Measurements from ENCODE around the gene VPS26C.
A peak's percentile ranks its signal among the peaks of the same experiment; 100 is the strongest.

Gene VPS26C

GRCh38 chr21:37263827-37264600 is 3.1 kb downstream of the VPS26C start:
- no peak for DNase-seq

DNA sequence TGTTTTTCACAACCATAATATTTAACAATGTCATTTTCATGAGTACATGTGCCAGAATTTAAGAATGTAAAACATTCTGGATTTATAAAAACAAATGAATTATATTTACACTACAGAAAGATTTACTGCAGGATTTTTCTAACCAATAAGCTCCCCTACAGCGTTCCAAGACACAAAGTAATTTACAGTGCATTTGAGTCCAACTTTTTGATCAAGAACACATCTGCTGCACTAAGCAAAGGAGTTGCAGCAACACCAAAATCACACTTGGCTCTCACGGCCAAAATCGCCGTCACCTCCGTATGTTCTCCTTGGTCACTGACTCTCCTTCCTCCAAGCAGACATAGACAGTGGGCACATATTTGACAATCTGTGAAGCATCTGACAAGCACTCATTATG is 7.7 kb downstream of the VPS26C start:
- no peak for DNase-seq

DNA sequence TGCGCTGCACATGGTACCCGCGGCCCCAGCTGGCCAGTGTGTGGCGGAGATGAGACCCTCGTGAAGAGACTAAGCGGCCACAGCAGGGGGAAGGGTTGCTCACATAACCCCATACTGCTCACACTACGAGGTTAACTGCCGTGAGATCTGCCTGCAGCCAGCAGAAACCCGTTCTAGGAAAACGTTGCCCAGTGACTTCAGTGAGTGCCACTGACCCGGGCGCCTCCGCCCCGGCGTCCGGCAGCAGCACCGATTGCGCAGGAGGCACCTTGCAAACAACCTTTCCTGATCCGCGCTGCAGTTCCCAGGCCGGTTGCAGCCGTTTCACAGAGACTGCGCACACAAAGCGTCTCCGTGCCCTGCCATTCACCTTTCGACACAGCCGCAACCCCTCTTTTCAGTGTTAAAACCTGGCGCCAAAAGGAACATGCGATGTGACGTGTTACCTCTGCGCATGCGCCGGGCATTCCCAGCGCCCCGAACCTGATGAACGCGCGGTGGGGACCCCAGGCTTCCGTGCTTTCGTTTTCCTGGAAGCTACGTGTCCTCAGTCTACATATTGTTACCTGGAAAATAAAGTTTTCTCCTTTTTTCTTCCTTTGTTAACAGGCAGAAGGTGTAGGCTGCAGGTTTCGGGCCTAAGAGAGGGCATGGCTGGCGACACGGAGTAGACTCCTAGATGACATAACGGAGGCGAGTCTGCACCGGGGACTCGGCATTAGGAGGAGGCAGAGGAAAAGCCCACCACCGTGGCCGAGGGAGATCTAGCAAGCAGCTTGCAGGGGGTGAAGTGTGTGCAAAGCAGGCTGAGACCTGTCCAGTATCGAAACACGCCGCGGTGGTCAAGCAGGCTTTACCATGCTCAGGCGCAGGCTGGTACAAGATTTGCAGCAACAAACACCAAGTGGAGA is 8.9 kb downstream of the VPS26C start:
- DNase-seq, result no peak

DNA sequence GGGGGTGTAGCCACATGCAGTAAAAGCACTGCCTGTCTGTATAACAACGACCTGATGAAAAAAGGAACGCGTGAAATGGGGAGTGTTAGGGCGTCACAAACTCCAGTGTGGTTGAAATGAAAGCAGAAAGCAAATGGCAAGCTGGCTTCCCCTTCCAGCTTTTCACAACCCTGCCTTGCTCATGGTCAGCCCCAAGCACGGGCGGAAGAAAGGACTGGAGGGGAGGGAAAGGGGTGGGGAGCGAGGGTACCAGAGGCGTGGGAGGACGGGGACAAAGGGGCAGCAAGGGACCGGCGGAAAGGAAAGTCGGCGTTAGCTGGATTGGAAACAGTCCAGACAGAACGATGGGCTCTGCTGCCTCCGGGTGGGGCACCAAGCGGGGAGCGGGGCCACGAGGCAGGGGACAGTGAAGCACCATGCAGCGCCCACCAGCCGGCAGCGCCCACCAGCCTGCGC is 9.6 kb downstream of the VPS26C start:
- DNase-seq, result no peak

DNA sequence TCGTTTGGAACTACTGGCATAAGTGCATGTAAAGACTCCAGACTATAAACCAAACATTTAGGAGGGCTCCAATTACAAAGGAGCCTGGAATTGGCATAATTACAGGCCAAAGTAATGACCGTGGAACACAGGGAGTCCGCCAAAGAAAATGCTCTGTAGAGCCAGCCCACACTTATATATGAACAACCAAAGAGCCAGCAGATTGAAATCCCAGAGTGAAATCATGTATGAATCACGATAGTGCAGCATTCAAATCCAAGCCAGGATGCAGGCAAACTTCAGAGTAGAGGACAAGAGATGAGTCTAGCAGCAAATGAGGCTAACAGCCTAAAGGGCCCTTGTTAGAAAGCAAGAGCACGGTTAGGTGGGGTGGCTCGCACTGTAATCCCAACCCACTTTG is 13.1 kb downstream of the VPS26C start:
- no peak for DNase-seq

GRCh38 chr21:37251294-37251634 is 15.9 kb downstream of the VPS26C start:
- DNase-seq, result no peak

DNA sequence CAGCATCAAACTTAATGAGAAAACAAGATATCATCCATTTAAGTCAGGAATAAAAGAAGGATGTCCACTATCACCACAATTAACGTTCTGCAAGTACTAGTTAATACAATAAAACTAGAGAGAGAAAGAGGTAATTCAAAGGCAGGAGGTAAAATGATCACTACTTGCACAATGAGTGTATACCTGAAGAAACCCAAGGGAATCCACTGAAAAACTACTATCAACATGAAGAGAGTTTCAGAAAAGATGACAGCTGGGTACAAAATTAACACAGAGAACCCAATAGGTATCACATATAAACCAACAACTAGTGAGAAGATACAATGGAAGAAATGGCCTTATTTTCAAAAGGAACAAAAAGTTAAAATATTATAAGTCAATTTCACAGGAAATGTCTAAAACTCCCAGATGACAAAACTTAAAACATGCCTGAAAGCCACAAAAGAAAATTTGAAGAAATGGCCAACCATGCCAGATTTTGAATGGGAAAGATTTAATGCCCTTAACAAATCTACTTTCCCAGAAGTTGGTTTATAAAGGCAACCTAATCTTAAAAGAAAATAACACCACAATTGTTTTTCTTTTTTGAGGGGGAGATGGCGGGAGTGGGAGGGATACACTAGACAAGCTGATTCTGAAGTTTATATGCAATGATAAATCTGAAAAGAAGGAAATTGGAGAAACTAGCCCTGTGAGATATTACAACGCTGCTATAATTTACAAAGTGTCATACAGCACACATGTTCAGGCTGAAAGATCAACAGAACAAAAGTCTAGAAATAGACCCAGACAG is 17.8 kb downstream of the VPS26C start:
- DNase-seq, result no peak

DNA sequence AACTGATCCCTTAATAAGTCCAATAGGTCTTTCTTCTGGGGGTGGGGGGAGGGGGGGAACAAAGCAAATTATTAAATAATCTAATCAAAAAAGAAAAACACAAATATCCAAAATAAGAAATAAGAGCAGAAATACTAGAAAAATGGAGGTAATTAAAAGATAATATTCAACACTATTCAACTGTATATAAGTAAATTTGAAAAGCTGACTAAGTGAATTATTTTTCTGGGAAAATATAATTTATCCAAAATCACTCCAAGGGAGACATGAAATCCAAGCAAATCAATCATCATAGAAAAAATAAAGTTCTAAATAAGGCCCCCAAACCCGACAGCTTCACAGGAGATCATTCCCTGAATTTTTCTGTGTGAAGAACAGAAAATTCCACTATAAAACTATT is 18.8 kb downstream of the VPS26C start:
- no peak for DNase-seq

DNA sequence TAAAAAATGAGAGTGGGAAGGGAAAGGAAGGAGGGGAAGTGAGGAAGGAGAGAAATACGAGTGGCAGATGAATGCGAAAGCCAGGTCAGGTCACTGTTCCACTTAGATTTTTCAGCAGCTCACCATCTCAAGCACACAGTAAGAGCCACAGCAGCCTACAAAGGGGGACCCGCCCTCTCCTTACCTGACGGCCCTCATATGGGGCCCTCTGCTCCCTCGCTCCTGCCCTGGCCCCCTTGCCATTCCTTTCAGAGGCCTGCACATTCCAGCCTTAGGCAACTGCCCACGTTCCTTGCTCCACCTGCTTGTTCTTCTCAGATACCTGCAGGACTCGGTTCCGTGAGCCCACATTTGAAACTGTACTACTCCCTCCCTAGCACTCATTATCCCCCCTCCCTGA is 22.0 kb downstream of the VPS26C start:
- DNase-seq, result no peak

DNA sequence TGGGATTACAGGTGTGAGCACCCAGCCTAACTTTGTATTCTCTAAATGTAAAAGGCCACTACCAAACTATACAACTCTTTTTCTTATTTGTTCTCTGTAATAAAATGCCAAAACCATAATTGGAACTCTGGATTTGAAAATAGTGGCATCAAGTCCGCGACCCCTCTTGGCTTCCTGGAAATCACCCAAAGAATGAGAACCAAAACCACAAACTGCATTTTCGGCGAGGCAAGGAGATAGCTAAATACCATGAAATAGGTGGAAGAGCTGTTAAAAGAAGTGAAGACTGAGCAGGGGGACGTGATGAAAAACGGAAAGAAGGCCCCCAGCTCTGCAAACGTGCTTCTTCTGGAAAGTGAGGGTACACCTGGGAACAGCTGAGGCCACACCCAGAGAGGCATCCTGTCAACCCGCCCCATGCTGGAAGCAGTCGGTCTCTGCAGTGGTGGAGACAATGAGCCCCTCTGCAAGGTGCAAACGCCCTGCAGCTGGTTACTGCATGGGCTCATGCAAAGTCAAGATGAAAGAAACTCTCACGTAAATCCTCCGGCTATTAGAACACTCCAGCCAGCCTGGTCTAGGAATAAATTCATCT is 22.5 kb downstream of the VPS26C start:
- DNase-seq, result no peak

DNA sequence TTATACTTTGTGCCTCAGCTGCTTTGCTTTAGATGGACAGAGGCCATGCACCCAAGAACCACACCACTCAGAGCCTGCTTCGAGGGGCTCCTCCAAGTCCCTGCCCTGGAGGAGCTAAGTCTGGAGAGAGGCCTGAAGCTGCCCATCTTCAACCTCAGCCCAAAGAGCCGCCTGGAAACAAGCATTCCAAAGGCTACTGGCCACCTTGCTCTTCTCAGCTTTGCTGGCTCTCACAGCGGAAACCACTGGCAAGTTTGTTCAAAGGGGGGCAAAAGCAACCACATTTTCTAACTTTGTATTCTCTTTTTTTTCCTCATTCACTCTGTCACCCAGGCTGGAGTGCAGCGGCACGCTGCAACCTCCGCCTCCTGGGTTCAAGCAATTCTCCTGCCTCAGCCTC is 23.2 kb downstream of the VPS26C start:
- no peak for DNase-seq

- DNase-seq, result no peak
Measured at GRCh38 chr21:37241426-37241825, 25.7 kb downstream of the VPS26C start.

GRCh38 chr21:37240978-37241377 is 26.2 kb downstream of the VPS26C start:
- DNase-seq, result no peak

- DNase-seq, result no peak
Measured at GRCh38 chr21:37237764-37238163, 29.4 kb downstream of the VPS26C start.

DNA sequence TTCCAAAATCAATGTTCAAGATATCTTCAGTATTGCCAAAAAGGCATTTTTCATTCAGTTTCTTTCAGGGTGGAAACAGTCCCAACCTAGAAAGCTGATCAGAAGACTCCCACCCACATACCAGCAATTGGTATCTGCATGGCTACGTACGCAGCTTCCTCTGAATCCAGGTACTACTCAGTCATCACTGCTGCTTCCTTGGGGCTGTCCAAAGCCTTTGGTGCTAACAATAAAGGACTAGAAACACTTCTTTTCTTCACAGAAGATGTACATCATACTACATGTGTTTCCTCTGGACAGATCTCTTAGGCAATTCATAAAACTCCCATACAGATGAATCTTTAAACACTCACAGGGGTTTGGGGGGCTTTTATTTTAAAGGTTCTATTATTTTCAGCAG is 29.8 kb downstream of the VPS26C start:
- DNase-seq, result no peak

- DNase-seq, result no peak
Measured at GRCh38 chr21:37233551-37234146, 33.5 kb downstream of the VPS26C start.

- DNase-seq, result no peak
Measured at GRCh38 chr21:37232274-37233018, 34.7 kb downstream of the VPS26C start.

DNA sequence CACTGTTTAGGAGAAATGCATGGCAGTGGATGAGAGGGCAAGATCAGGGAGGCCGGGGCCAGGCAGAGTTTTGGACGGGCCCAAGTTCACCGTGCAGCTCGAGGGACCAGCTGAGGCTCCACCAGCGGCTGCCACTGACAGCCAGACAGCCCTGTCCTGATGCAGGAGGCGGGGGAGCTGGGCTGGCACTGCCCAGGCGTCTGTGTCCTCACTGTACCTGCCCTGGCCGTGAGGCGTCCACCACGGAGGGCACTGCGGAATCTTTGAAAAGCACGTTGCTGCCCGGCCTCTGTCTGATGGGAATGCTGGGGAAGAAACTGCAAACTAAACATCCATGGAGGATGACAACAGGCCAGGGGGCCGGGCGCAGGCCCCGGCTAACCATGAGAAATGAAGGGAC is 35.5 kb downstream of the VPS26C start:
- DNase-seq, result no peak

GRCh38 chr21:37231249-37231645 is 35.9 kb downstream of the VPS26C start:
- DNase-seq, result no peak

GRCh38 chr21:37230632-37231248 is 36.4 kb downstream of the VPS26C start:
- DNase-seq, result peak; percentile 78

- DNase-seq, result no peak
Measured at GRCh38 chr21:37228003-37228400, 39.1 kb downstream of the VPS26C start.

All from NCI-H510A (cell line).